K562 (cell line): ENCODE data around the gene CALML4. TPM values are rescaled to one million over a fixed set of nuclear protein-coding genes. Genes with fewer than 3 reads are reported as not detected.

Experiments
- ATAC-seq: fragments of 200-7000 bp; cut with Tn5 transposase; 3 replicates; pipeline ENCODE4 v1.9.1; 2020; ENCODE audit warnings: moderate library complexity
- BruUV-seq: library from RNA; stranded (reverse); fragments of 400-500 nt; replicated peaks from 2 replicates; lab custom pipeline; 2021; lab: Mats Ljungman, UMichigan
- CTCF ChIA-PET: fragments of 300-600 bp; formaldehyde crosslinking; extraction: SDS; loops from one replicate; lab custom pipeline; 2021; ENCODE audit warnings: low intra/inter-chr PET ratio; lab: Yijun Ruan, JAX
- POLR2A ChIA-PET: fragments of 300-600, 350-650 bp; sonication (Branson Sonifier 250); formaldehyde crosslinking; extraction: SDS; loops from one replicate; lab custom pipeline; 2021; ENCODE audit warnings: antibody characterized with exemption, inconsistent platforms; lab: Yijun Ruan, JAX
- DNase-seq, 4 experiments: peaks; one replicate each; pipeline versions ENCODE4 v3.0.0 to v3.0.0-alpha.2; 2011 to 2018; ENCODE audit warnings: low spot score in 3 of 4, mixed read lengths in 3 of 4; ENCODE audit errors: extremely low read depth in 1 of 4
- FAIRE-seq: peaks from 2 replicates; lab custom pipeline; 2011; peaks lifted over from hg19 to GRCh38; lab: Jason Lieb, UNC
- H2AFZ ChIP-seq: 2 replicates; pipeline ENCODE4 v1.6.0; 2011; ENCODE audit warnings: low read depth, low read length, control low read depth, inconsistent platforms
- H3K27ac ChIP-seq: fragments of 200-600 bp; 3 replicates; pipeline ENCODE4 v1.8.0; 2011; ENCODE audit warnings: low read depth, mild to moderate bottlenecking, control low read depth, inconsistent platforms, low read length, moderate library complexity, mixed read lengths; ENCODE audit errors: extremely low read depth
- H3K27me3 ChIP-seq, 2 experiments: fragments of 300-600 bp in 1 of 2; 2 replicates in 1 of 2; 3 replicates in 1 of 2; pipeline versions ENCODE4 v1.6.0 to v1.8.0; 2011; ENCODE audit warnings: inconsistent platforms in 2 of 2, low read length in 2 of 2, mild to moderate bottlenecking in 1 of 2, mixed read lengths in 1 of 2, moderate library complexity in 1 of 2; ENCODE audit not compliant: control insufficient read depth in 2 of 2, insufficient read depth in 2 of 2
- H3K36me3 ChIP-seq: fragments of 300-600 bp; 3 replicates; pipeline ENCODE4 v1.8.0; 2011; ENCODE audit warnings: mild to moderate bottlenecking, low read length, inconsistent platforms; ENCODE audit not compliant: control insufficient read depth, insufficient read depth
- H3K4me1 ChIP-seq, 2 experiments: fragments of 200-600 bp in 1 of 2; replicated peaks in 1 of 2; 2 replicates in 1 of 2; 3 replicates in 1 of 2; pipeline versions ENCODE4 v1.5.1 to v1.8.0; 2011; ENCODE audit warnings: inconsistent platforms in 2 of 2, low read length in 2 of 2, mild to moderate bottlenecking in 1 of 2, mixed read lengths in 1 of 2, moderate library complexity in 1 of 2; ENCODE audit not compliant: control insufficient read depth in 2 of 2, insufficient read depth in 2 of 2
- H3K4me2 ChIP-seq: 2 replicates; pipeline ENCODE4 v1.6.1; 2011; ENCODE audit warnings: low read length, control low read depth, inconsistent platforms, mixed read lengths; ENCODE audit not compliant: insufficient read depth
- H3K4me3 ChIP-seq: fragments of 200-600 bp; sonication (generic), shearing (Covaris generic); 2 replicates; pipeline ENCODE4 v1.5.1; 2016; ENCODE audit warnings: control low read depth, inconsistent platforms
- H3K79me2 ChIP-seq: fragments of 200-600 bp; 3 replicates; pipeline ENCODE4 v1.8.0; 2011; ENCODE audit warnings: low read length, inconsistent platforms; ENCODE audit not compliant: control insufficient read depth, insufficient read depth
- H3K9ac ChIP-seq, 2 experiments: 2 replicates each; pipeline versions ENCODE4 v1.6.0 to v1.6.1; 2011; ENCODE audit warnings: low read depth in 2 of 2, low read length in 2 of 2, control low read depth in 1 of 2, inconsistent platforms in 1 of 2, mild to moderate bottlenecking in 1 of 2, mixed read lengths in 1 of 2; ENCODE audit not compliant: insufficient read depth in 1 of 2
- H3K9me1 ChIP-seq: one replicate; pipeline ENCODE4 v1.6.0; 2011; ENCODE audit warnings: inconsistent platforms, mild to moderate bottlenecking, low read length, moderate library complexity; ENCODE audit not compliant: control insufficient read depth, insufficient read depth
- H3K9me3 ChIP-seq: replicated peaks from 2 replicates; pipeline ENCODE4 v1.5.1; 2011; ENCODE audit warnings: low read depth, low read length, inconsistent platforms; ENCODE audit not compliant: control insufficient read depth, insufficient read depth
- H4K20me1 ChIP-seq: replicated peaks from 2 replicates; pipeline ENCODE4 v1.6.1; 2011; ENCODE audit warnings: low read length, inconsistent platforms, mixed read lengths; ENCODE audit not compliant: control insufficient read depth, insufficient read depth
- CHCHD3 ChIP-seq: fragments of 250-450 bp; sonication (Bioruptor Pico); IDR thresholded peaks from 2 replicates; pipeline ENCODE4 v2.1.2; 2022; ENCODE audit warnings: mild to moderate bottlenecking
- ETV5 ChIP-seq: sonication (generic); formaldehyde crosslinking; IDR thresholded peaks from 2 replicates; pipeline ENCODE4 v1.4.0; 2020; ENCODE audit warnings: low read depth, mild to moderate bottlenecking, missing genetic modification reagents
- HDAC6 ChIP-seq: IDR thresholded peaks from 2 replicates; pipeline ENCODE4 v1.6.1; 2012; ENCODE audit warnings: low read depth, mild to moderate bottlenecking, control low read depth, inconsistent platforms, low read length, moderate library complexity
- MBD1 ChIP-seq: fragments of 250-450 bp; sonication (Bioruptor Pico); IDR thresholded peaks from 2 replicates; pipeline ENCODE4 v1.8.0; 2022; ENCODE audit warnings: inconsistent platforms
- MTA1 ChIP-seq: fragments of 450-650 bp; IDR thresholded peaks from 2 replicates; pipeline ENCODE4 v1.6.1; 2017; ENCODE audit warnings: borderline replicate concordance
- PATZ1 ChIP-seq: fragments of 250-450 bp; sonication (Bioruptor Pico); IDR thresholded peaks from 2 replicates; pipeline ENCODE4 v1.5.0; 2020; ENCODE audit warnings: mild to moderate bottlenecking, borderline replicate concordance
- POU5F1 ChIP-seq: fragments of 150-350 bp; IDR thresholded peaks from 2 replicates; pipeline ENCODE4 v1.6.1; 2014; ENCODE audit warnings: borderline replicate concordance, low read length, low read depth, mild to moderate bottlenecking; ENCODE audit not compliant: partially characterized antibody
- PRMT5 ChIP-seq: sonication (generic); formaldehyde crosslinking; IDR thresholded peaks from 2 replicates; pipeline ENCODE4 v1.5.0; 2020; ENCODE audit warnings: missing genetic modification reagents
- SRSF7 ChIP-seq: fragments of 200-400 bp; formaldehyde crosslinking; optimal IDR thresholded peaks from 2 replicates; pipeline ENCODE3; 2017; ENCODE audit warnings: mild to moderate bottlenecking, low read depth, low read length
- TAF1 ChIP-seq: IDR thresholded peaks from 2 replicates; pipeline ENCODE4 v1.6.1; 2011; ENCODE audit warnings: mild to moderate bottlenecking, low read length, moderate library complexity; ENCODE audit not compliant: insufficient read depth, control insufficient read depth, severe bottlenecking; ENCODE audit errors: extremely low read depth
- TAF15 ChIP-seq: fragments of 200-400 bp; formaldehyde crosslinking; IDR thresholded peaks from 2 replicates; pipeline ENCODE4 v1.6.1; 2017; ENCODE audit warnings: mild to moderate bottlenecking, low read depth, low read length, moderate library complexity
- ZNF384 ChIP-seq: IDR thresholded peaks from 2 replicates; pipeline ENCODE4 v1.6.1; 2012; ENCODE audit warnings: low read depth, low read length, improper control_type of control experiment
- ZNF584 ChIP-seq: fragments of 200-800 bp; sonication (Bioruptor generic); IDR thresholded peaks from 2 replicates; pipeline ENCODE4 v1.6.1; 2016; ENCODE audit warnings: low read depth, mild to moderate bottlenecking, missing genetic modification characterization, missing compliant biosample characterization
- ZNF717 ChIP-seq: fragments of 250-450 bp; sonication (Bioruptor Pico); IDR thresholded peaks from 2 replicates; pipeline ENCODE4 v1.5.0; 2021
- WGBS: fragments of 100-300 bp; shearing (Covaris generic); methylation state at CpG from one replicate; pipeline ENCODE4 v1.1.6; 2016; ENCODE audit warnings: low coverage, mixed read lengths; ENCODE audit not compliant: insufficient coverage; ENCODE audit errors: missing lambda C conversion rate; 5-methylcytosine and 5-hydroxymethylcytosine counted together
- in situ Hi-C: fragments of 300-500 bp; cut with MboI; formaldehyde crosslinking; loops from 4 replicates; pipeline ENCODE4 v1.15.0; 2018; ENCODE audit warnings: inconsistent platforms, mixed read lengths
- intact Hi-C: fragments of 100-400 bp; cut with micrococcal nuclease; formaldehyde crosslinking; loops from 2 replicates; pipeline ENCODE4 v1.14.2; 2022
- polyA plus RNA-seq, 8 experiments: library from polyadenylated mRNA; depleted of rRNA in 4 of 8; stranded (reverse) in 5 of 8; unstranded in 3 of 8; fragments of >200 nt; fragmentation: Nextera tagmentation in 2 of 8; fragmentation: Illumina TruSeq in 1 of 8; extraction: Ambion mirVana in 2 of 8; extraction: Trizol in 1 of 8; gene quantifications; 2 replicates each; pipeline versions ENCODE4 v1.2.1 to v1.2.3, GENCODE V29; 2011 to 2014; ENCODE audit warnings: inconsistent platforms in 1 of 8, missing spikeins in 1 of 8
- total RNA-seq, 7 experiments: library from RNA; depleted of rRNA in 6 of 7; stranded (reverse); fragments of >200 nt in 6 of 7; fragmentation: Illumina TruSeq in 2 of 7; extraction: Trizol in 2 of 7; gene quantifications; 2 replicates each; pipeline versions ENCODE4 v1.2.1 to v1.2.3, GENCODE V29; 2011 to 2021; ENCODE audit warnings: low replicate concordance in 1 of 7

CALML4 gene
- total and polyA plus RNA-seq, 9 of the 15 experiments (the other 6 are each of a cell fraction or from before 2014, with no cell fraction given): 2.8 to 30.6 (median 15.5) TPM

GRCh38 chr15:68145706-68146105 is 59.4 kb downstream of the CALML4 start:
- Histone ChIP-seq H3K9me1 (no peaks in the 10 kb centered on the region), H3K9ac (no peak overlapping the region), H3K36me3 (peaks cover 28% of the 10 kb centered on the region; the same call in 2 of the 3 replicates), H2AFZ (no peak overlapping the region), H3K4me1 (no peaks in the 10 kb centered on the region), H3K79me2 (no peaks in the 10 kb centered on the region), H3K4me3 (no peak overlapping the region), H3K27me3 (no peaks in the 10 kb centered on the region), H3K9me3 (no peaks in the 10 kb centered on the region), H3K4me2 (no peak overlapping the region), H4K20me1 (no peaks in the 10 kb centered on the region), H3K27ac (no peak overlapping the region)
- FAIRE-seq (no peak), DNase-seq (no peak), ATAC-seq (no peak)
- CTCF ChIA-PET: no interaction called here
- BruUV-seq: no TSS peak
- TF ChIP-seq ZNF717 (no peak), ZNF584 (CRISPR knock-in tag) (no peak), ETV5 (no peak), ZNF384 (no peak), PRMT5 (CRISPR knock-in tag) (no peak)
- in situ Hi-C loops: no loop called here
- POLR2A ChIA-PET: interaction anchor here (1.1 kb wide), 1 partner anchor 18 kb away, joined by 3 read pairs; no protein-coding TSS in a partner anchor
- intact Hi-C loops: no loop called here

GRCh38 chr15:68143785-68144184 is 61.3 kb downstream of the CALML4 start:
- Histone ChIP-seq H3K9ac (no peak overlapping the region), H3K79me2 (peaks cover 2% of the 10 kb centered on the region; the same call in 1 of the 3 replicates), H2AFZ (no peak overlapping the region), H3K4me1 (no peaks in the 10 kb centered on the region), H4K20me1 (no peaks in the 10 kb centered on the region), H3K4me3 (no peak overlapping the region), H3K36me3 (peaks cover 31% of the 10 kb centered on the region; the same call in 2 of the 3 replicates), H3K4me2 (no peak overlapping the region), H3K9me3 (no peaks in the 10 kb centered on the region), H3K27ac (no peak overlapping the region), H3K9me1 (no peaks in the 10 kb centered on the region), H3K27me3 (no peaks in the 10 kb centered on the region)
- ATAC-seq: no peak
- in situ Hi-C loops (no loop called here), intact Hi-C loops (no loop called here)
- no TSS peak for BruUV-seq
- ChIA-PET CTCF (no interaction called here), POLR2A (no interaction called here)
- WGBS: 78% methylated on average over 1 of the region's 1 CpG
- FAIRE-seq: no peak
- DNase-seq: no peak
- no peak for TF ChIP-seq POU5F1
- no peak for TF ChIP-seq MTA1
- no peak for TF ChIP-seq CHCHD3 (CRISPR knock-in tag)
- TF ChIP-seq TAF15: no peak
- no peak for TF ChIP-seq MBD1
- no peak for TF ChIP-seq TAF1
- TF ChIP-seq PATZ1 (CRISPR knock-in tag): no peak
- TF ChIP-seq SRSF7: no peak
- TF ChIP-seq HDAC6: no peak
- TF ChIP-seq ZNF384: no peak
